Endothelial cell of umbilical vein (primary cell): ENCODE data around the gene MME.

Experiments
- CTCF ChIP-seq, 2 donors: IDR thresholded peaks; 1 replicate in 1 of 2; 2 replicates in 1 of 2; pipeline ENCODE4 v1.5.1; 2011; ENCODE audit warnings: low read length in 2 of 2, mild to moderate bottlenecking in 2 of 2, moderate library complexity in 2 of 2, control low read depth in 1 of 2, inconsistent platforms in 1 of 2, low read depth in 1 of 2; ENCODE audit not compliant: insufficient read depth in 1 of 2; ENCODE audit errors: extremely low read depth in 1 of 2
- EZH2 ChIP-seq: IDR thresholded peaks from 2 replicates; pipeline ENCODE4 v1.6.1; 2012; ENCODE audit warnings: borderline replicate concordance, low read depth, mild to moderate bottlenecking, moderate library complexity, low read length, inconsistent platforms; ENCODE audit not compliant: severe bottlenecking

- TF ChIP-seq EZH2 (no peak), CTCF (IDR thresholded peaks at IDR 0.05; ENCODE audit: extremely low read depth in 1 of 2, insufficient read depth in 1 of 2, low read depth in 1 of 2, low read length in 2 of 2) (no peak)
Measured at GRCh38 chr3:155129396-155129795, 49.3 kb downstream of the MME start.
